HG03103 (cell line): ENCODE measurements around the gene C2orf74.
"Not testable (repeated sequence)": the region's sequence is repeated elsewhere in the genome, so short reads cannot be mapped to it uniquely, and the experiment has no call there.

ENCODE experiments used
- ATAC-seq: cut with Tn5 transposase; IDR thresholded peaks from one replicate; pipeline ENCODE4 v1.9.1; 2021; ENCODE audit warnings: low read depth; ENCODE audit not compliant: unreplicated experiment

The C2orf74 gene

DNA sequence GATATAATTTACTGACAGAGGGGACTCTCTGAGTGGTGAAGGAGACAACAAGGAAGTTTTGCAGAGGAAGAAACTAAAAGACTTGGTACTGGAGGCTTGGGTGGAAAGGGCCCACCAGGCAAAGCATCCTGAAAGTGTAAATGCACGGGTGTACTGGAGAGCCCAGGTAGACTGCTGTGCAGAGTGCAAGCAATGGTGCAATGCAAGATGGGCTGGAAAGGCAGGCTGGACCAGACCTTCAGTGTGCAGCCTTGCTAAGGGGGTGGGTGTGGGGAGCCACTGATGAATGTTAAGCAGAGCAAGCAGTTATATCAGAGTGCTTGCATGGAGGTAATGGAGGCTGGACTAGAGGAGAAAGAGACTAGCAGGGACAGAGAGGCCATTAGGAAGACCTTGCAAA, 10.7 kb downstream of the C2orf74 start:
- no peak for ATAC-seq

DNA sequence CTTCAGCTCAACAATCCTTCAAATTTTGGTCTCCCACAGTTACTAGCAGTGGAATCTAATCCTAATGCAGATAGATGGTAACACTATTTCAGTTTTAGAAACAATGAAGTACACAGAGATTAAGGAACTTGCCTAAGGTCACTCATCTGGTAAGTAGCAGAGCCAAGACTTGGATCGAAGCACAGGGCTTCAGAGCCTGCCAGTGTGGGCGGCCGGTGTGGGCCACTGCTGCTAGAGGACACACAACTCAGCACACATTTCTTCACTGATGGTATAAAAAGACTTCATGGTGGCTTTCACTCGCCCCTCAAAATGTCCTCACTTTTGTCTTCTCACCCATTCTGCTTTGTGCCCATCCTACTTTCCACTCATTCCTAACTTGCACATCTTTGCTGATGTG, 11.1 kb downstream of the C2orf74 start:
- ATAC-seq: no peak

DNA sequence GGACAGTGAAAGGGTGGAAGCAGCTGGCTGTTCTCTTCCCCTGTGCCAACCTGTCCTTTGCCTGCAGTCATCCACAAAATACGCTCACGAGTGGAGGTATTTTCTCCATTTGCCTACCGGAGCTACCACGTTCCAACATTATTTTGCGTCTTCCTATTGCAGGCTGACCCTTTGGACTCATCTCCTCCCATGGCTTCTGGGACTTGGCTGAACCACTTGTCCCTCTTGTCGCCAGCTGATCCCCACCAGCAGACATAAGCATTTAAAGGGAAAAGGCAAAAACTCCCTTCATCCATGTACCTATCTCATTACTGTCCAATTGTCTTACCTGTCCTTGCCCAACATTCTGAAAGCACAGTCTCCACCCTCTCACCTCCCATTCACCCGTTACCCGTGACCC, 13.0 kb downstream of the C2orf74 start:
- ATAC-seq: no peak

DNA sequence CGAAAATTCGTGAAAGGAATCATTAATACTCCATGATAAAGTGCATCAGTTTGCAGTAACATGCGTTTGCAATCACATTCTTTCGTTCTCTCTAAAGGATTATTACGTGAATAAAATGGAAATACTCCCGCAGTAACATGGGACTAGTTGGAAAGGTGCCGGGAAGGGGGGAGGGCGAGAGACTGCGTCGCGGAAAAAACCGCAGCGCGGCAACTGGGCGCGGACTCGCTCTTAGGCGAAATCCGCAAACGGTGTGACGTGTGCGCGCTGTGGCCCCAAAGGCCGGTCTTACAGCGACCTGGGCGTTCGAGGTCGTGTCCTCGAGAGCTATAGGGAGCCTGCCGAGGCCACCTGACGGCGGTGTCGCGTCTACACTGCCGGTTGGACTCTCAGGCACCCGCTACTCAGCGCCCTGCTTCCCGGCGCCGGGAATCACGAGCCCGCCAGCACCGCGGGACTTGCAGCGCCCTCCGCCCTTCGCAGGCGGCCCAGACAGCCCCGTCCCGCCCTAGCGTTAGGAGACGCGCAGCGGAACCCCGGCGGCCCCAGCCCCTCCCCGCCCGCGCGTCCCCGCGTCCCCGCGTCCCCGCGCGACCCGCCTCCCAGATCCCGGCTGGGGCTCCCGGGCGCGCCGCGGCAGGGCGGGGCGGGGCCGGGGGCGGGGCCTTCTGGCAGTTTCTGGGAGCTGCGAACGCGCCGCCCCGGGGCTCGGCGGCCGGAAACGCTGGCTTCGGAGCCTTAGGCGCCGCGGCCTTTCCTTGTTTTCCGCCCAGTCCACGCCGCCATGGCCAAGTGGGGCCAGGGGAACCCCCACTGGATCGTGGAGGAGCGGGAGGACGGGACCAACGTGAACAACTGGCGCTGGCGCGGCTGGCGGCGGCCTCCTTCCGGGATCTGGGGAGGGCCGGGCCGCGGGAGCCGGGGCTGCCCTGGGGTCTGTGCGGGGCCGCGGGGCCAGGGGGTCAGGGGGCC, 15.1 kb downstream of the C2orf74 start:
- peak; percentile 67 for ATAC-seq

DNA sequence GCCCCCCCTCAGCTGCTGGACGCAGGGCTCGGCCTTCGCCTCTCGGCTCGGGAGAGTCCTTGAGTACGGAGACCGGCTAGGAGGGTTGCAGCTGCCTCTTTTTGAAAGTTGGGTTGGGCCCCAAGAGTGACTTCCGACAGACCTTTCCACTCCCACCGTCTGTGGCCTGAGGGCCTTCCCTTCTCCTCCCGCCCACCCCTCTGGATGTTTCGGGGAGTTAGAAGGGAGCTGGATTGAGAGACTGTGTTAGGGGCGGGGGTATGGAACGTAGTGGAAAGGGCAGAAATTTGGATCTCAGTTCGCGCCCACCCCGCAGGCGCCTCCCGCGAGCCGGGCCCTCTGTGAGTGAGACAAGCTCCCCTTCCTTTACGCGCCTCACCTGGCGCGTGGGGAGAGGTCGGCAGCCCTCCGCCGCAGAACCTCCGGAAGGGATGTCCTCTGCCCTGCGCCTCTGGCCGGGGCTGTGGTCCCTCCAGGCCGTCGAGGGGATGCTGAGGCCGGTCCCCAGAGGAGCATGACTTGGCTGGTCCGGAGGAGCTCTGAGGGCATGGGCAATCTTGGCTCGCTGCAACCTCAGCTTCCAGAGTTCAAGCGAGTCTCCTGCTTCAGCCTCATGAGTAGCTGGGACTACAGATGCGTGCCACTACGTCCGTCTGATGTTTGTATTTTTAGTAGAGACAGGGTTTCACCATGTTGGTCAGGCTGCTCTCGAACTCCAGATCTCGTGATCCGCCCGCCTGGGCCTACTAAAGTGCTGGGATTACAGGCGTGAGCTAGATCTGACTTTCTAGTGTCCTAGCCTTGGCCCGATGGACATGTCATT, 15.9 kb downstream of the C2orf74 start:
- no peak for ATAC-seq

DNA sequence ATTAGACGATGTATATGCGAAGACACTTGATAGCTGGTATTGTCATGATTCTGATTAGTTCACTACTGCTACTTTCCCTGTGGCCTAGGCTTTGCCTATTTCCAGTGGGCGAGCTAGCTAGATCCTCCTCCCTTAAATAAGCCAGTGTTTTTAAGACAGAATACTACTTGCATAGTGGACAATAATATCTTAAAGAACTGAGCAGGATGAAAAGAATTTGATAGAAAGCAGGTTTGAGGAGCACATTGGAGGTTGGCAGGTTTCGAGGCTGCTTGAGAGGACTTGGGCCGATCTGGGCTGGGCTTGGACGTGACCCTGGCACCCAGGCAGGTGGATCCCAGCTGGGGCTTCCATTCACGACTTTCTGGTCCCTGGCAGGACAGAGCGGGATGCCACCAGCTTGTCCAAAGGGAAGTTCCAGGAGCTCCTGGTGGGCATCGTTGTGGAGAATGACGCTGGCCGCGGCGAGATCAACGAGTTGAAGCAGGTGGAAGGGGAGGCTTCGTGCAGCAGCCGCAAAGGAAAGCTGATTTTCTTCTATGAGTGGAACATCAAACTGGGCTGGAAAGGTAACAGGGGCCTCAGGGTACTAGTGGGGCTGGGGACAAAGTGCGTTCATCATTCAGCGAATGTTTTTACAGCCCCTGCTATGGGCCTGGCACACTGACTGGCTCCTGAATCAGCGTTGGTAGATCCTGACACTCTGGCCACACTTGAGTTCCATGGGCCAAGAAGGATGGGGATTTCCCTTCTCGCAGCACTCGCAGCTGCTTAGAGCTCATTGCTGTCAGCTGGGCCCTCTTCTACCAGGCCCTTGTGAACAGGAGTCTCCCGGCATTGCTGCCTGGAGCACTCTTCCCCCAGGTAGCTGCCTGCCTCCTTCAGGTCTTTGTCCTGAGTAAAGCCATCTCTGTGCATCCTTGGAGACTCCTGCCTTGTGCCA, 16.9 kb downstream of the C2orf74 start:
- ATAC-seq: no peak

DNA sequence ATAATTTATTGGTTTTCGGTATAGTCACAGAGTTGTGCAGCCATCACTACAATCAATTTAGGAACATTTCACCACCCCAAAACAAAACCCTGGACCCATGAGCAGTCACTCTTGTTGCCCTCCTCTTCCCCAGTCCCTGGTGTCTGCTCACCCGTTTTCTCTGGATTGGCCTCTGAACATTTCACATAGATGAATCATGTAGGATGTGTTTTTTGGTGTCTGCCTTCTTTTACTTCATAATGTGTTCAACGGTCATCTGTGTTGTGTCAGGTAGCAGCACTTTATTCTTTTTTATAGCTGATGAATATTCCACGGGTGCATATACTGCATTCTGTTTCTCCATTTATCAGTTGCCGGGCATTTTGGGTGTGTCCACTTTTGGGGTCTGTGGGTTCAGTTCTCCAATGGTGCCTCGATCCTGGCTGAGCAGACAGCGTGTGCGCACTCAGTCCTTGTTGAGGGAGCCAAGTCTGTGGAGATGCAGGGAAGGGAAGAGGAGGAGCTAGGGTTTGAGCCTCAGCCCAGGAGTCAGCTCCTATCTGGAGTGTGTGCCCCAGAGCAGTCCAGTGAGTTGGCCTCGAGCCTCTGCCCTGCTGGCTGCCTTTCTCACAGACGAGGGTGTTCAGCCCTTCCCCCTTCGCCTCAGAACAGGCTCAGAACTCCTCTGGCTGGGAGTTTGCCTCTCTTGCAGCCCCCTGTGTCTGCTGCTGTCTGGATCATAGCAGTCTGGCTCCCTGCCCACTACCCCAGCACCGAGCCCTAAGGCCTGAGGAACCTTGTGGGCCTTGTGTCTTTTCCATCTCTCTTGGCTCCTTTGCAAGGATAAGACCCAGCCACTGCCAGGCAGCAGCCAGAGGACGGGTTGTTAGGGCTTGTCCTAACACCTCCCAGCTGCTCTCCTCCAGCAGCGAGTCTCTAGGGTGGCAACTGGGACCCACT, 18.0 kb downstream of the C2orf74 start:
- no peak for ATAC-seq

DNA sequence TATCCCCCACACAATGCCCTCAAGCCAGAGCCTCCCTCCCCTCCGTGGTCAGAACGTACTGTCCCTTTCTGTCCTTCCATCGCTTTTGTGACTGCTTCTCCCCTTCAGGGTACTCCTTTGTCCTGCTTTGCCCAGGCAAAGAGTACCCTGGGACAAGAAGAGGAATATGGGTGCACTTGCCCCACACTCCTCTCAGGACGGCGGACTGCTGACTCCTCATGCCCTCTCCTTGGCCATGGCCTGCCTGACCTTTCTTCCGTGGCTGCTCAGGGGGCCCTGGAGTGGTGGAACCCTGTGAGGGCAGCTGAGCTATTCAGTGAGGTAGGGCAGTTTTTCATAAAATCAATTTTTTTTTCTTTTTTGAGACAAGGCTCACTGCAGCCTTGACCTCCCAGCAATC, 18.7 kb downstream of the C2orf74 start:
- no peak for ATAC-seq

DNA sequence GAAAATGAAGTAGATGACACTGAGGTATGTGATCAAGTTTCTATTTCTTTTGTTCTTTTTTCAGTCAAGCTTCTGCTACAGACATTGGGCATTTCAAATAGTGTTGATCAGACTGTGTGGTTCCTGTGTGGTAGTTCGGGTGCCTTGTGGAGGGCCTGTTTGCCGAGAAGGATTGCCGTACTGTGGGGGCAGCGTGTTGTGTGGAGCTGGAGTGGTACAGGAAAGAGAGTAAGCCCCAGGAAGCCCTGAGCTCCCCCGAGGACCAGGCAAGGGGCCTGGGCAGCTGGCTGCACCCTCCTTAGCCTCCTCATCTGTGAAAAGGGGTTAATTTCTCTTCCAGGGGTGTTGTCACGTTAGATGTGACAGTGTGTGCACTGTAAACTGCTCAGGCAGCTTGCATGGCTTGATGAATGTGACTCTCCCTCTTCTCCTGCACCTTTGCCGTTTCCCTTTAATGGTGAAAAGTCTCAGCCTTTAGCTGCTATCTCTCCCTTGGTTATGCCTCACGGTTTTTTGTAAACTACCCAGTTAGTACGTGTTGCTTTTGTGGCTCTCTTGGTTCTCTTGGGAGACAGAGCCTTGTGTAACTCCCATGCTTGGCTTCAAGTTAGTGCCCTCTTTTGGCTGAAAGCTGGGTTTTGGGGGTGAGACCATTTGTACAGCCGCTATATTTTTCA, 19.5 kb downstream of the C2orf74 start:
- ATAC-seq: no peak

DNA sequence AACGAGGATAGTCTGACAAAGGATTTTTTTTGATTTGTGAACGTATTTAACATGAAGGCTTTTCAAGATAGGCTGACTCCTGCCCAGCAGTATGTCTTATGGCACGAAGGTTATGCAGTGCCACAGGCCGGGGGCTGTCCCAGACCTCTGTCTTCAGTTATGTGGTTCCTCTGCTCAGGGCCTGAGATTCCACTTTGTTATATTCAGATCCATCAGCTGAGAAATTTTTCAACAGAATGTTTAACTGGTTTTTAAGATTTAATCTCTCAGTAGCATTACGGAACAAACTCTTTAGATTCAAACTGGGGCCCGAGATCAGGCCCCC, 20.0 kb downstream of the C2orf74 start:
- ATAC-seq: no peak

DNA sequence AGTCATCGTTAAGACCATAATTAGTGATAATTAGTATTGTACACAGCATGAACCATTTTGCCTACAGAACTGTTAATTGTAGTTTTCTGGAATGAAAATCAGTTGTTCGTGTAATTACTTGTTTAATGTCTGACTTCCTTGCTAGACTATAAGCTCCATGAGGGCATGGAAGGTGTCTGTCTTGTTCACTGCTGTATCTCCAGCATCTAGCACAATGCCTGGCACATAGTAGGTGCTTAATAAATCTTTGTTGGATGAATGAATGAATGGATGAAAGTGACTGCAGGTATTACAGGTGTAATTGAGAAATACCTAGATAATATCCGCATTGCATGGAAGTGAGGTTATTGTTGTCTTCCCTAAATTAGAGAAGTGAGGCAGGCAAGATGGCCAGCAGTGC, 21.8 kb downstream of the C2orf74 start:
- no peak for ATAC-seq

DNA sequence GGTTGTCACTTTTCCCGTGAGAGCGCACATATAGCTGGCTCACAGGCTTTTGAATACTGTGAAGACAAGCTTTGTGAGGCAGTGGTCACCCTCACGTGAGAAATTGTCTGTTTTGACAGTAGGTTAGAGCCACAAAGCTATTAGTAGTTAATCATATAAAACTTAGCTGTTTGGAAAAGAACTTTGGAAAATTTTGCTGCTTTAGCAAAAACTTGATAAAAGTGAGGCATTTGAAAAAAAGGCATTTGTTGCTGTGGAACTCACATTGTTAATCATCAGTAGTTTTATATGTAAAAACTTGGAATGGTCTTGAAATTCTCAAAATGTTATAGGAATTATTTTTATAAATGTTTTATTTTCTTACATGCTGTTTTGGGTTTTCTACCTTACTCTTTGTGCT, 22.3 kb downstream of the C2orf74 start:
- no peak for ATAC-seq

DNA sequence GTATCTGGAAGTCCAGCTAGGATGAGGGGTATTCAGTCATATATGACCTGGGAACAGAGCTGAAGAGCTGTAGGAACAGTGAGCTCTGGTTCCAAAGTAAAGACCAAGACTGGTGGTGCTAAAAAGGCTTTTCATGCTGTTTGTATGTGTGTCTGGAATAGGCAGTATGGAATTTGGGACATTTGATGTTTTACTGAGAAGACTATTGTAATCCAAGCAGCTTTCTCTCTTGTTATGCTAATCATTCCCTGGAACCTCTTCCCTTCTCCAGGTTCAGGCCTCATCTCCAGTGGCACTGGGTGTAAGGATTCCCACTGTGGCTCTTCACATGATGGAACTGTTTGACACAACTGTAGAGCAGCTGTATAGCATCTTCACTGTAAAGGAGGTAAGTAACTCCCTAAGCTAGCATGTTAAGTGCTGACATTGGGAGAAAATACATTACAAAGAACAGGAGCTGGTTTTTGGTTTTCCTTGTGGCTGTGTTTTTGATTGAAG, 23.3 kb downstream of the C2orf74 start:
- no peak for ATAC-seq

DNA sequence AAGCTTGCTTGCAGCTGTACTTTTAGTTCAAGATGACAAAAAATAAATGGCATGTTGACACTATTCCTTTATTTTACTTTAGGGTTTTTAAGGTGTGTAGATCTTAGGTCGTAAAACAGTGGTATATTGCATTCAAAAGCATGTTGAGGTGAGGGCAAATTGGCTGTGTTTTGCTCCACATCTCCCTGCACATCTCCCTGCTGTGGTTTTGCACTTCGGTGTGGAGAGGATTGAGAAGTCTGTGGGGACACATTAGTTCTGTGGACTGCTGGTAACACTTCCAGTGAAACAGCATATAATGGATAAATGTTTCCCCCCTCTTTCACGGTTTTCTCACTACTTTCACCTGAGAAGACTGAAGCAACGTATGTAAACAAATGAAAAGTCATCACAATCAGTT, 25.1 kb downstream of the C2orf74 start:
- no peak for ATAC-seq

DNA sequence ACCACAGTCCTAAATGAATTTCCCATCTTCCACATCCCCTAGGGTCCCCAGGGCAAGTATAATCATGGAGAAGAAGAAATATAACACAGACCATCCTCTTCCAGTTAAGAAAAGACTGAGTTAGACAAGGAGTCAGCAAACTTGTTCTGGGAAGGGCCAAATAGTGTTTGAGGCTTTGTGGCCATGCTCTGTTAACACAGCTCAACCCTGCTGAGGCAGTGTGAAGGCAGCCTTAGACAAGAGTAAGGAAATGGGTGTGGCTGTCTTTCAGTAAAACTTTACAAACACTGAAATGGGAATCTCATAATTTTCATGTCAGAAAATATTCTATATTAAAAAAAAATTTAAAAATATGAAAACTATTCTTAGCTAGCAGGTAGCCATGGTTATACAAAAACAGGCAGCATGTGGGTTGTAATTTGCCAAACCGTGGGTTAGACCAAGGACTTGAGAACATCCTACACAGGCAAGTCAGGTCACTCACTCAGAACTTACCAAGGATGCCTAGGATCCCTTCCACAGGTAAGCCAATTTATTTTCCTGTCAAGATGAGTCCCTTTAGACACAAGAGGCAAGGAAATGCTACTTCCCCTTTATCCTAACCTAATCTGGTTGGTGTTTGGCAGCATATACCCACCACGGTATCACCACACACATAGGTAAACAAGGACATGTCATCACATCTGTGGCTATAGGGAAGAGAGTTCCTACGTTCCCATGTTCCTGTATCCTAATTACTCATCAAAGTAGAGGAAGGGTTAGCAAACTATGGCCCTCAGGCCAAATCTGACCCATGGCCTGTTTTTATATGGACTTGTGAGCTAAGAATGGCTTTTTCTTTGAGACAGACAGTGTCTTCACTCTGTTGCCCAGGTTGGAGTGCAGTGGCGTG, 31.9 kb downstream of the C2orf74 start:
- ATAC-seq: no peak

DNA sequence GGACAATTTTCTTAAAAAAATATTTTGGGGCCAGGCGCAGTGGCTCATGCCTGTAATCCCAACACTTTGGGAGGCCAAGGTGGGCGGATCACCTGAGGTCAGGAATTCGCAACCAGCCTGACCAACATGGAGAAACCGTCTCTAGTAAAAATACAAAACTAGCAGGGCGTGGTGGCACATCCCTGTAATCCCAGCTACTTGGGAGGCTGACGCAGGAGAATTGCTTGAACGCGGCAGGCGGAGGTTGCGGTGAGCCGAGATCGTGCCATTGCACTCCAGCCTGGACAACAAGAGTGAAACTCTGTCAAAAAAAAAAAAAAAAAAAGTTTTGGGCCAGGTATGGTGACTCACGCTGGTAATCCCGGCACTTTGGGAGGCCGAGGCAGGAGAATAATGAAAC, 32.7 kb downstream of the C2orf74 start:
- not testable (repeated sequence) for ATAC-seq

DNA sequence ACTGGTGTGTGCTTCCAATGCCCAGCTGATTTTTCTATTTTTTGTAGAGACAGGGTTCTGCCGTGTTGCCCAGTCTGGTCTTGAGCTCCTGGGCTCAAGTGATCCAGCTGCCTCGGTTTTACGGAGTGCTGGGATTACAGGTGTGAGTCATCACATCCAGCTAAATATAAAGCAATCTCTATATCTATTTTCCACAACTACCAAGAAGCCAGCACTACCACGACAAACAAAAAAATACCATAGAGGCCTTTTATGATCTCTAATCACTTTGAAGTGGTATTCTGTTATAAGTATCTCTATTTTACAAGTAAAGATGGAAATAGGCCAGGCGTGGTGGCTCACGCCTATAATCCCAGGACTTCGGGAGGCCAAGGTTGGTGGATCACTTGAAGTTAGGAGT, 34.7 kb downstream of the C2orf74 start:
- no peak for ATAC-seq

DNA sequence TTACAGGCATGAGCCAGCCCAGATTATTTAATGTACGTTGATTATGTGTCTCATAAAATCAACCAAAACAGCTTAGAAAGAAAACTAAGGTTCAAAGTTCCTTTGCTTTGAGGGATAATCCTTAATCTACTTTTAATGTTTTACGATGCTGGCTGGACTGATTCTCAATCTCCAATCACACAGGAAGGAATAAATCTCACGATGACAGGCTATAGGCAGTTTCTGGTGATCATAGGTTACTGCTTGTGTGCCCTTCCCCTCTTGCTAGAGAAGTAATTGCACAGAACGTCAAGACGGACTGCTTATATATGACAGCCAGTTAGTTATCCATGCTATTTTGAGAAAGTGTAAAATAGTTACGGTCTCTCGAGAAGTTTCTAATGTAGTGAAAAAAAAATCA, 43.1 kb downstream of the C2orf74 start:
- no peak for ATAC-seq
